Measurements from ENCODE around the gene GJA5.

The GJA5 gene

GRCh38 chr1:147760481-147761260 lies at the start of gene GJA5:
TSS of gene GJA5 (minus strand) at chr1:147760602. CDS start at chr1:147759238, 1,364 bp downstream.
- no peak for DNase-seq (ENCODE audit: low read depth)
- no peak within 1 kb of the TSS for H3K4me3 ChIP-seq (ENCODE audit: low read depth, low read length)
- TF ChIP-seq MAX (IDR thresholded peaks at IDR 0.05; ENCODE audit: low read depth, low read length), result no peak
- no peak for TF ChIP-seq CTCF (IDR thresholded peaks at IDR 0.05; ENCODE audit: low read depth, low read length)
- TF ChIP-seq POLR2A (IDR thresholded peaks at IDR 0.05; ENCODE audit: extremely low read depth, insufficient read length), result no peak

- TF ChIP-seq POLR2A (IDR thresholded peaks at IDR 0.05; ENCODE audit: extremely low read depth, insufficient read length) (no peak), MAX (IDR thresholded peaks at IDR 0.05; ENCODE audit: low read depth, low read length) (no peak), CTCF (IDR thresholded peaks at IDR 0.05; ENCODE audit: low read depth, low read length) (no peak), MYC (IDR thresholded peaks at IDR 0.05; ENCODE audit: low read depth, low read length) (no peak)
- DNase-seq (ENCODE audit: low read depth), result no peak
- no peak overlapping the region for H3K4me3 ChIP-seq (ENCODE audit: low read depth, low read length)
These were observed 48.8 kb upstream of the GJA5 start for GRCh38 chr1:147809236-147809635.

GRCh38 chr1:147808025-147808424 lies 47.6 kb upstream of the GJA5 start:
- no peak overlapping the region for H3K4me3 ChIP-seq (ENCODE audit: low read depth, low read length)
- TF ChIP-seq MYC (IDR thresholded peaks at IDR 0.05; ENCODE audit: low read depth, low read length), result no peak
- TF ChIP-seq MAX (IDR thresholded peaks at IDR 0.05; ENCODE audit: low read depth, low read length), result no peak
- TF ChIP-seq POLR2A (IDR thresholded peaks at IDR 0.05; ENCODE audit: extremely low read depth, insufficient read length), result no peak
- TF ChIP-seq CTCF (IDR thresholded peaks at IDR 0.05; ENCODE audit: low read depth, low read length), result no peak
- DNase-seq (ENCODE audit: low read depth), result no peak

GRCh38 chr1:147807405-147807804 lies 47.0 kb upstream of the GJA5 start:
- TF ChIP-seq MAX (IDR thresholded peaks at IDR 0.05; ENCODE audit: low read depth, low read length), result no peak
- no peak for TF ChIP-seq POLR2A (IDR thresholded peaks at IDR 0.05; ENCODE audit: extremely low read depth, insufficient read length)
- TF ChIP-seq CTCF (IDR thresholded peaks at IDR 0.05; ENCODE audit: low read depth, low read length), result no peak
- TF ChIP-seq MYC (IDR thresholded peaks at IDR 0.05; ENCODE audit: low read depth, low read length), result no peak
- DNase-seq (ENCODE audit: low read depth), result no peak
- no peak overlapping the region for H3K4me3 ChIP-seq (ENCODE audit: low read depth, low read length)

- TF ChIP-seq MYC (IDR thresholded peaks at IDR 0.05; ENCODE audit: low read depth, low read length) (no peak), CTCF (IDR thresholded peaks at IDR 0.05; ENCODE audit: low read depth, low read length) (no peak), POLR2A (IDR thresholded peaks at IDR 0.05; ENCODE audit: extremely low read depth, insufficient read length) (no peak), MAX (IDR thresholded peaks at IDR 0.05; ENCODE audit: low read depth, low read length) (no peak)
- no peak overlapping the region for H3K4me3 ChIP-seq (ENCODE audit: low read depth, low read length)
- no peak for DNase-seq (ENCODE audit: low read depth)
These were observed 44.7 kb upstream of the GJA5 start for GRCh38 chr1:147804942-147805723.

All from NB4 (cell line).